Stimulated activated CD4-positive, alpha-beta T cell treated with anti-CD3 and anti-CD28 coated beads, Interleukin-15, amount 100 ng/mL, for 48 hours (primary cell): Measurements from ENCODE around the gene EFCAB14.
"Not testable (repeated sequence)": the region's sequence is repeated elsewhere in the genome, so short reads cannot be mapped to it uniquely, and the experiment has no call there.

Experiments used
- DNase-seq, 2 donors: peaks; one replicate each; pipeline ENCODE4 v3.0.0-alpha.2; 2020; ENCODE audit warnings: low read depth in 2 of 2

Gene EFCAB14

DNA sequence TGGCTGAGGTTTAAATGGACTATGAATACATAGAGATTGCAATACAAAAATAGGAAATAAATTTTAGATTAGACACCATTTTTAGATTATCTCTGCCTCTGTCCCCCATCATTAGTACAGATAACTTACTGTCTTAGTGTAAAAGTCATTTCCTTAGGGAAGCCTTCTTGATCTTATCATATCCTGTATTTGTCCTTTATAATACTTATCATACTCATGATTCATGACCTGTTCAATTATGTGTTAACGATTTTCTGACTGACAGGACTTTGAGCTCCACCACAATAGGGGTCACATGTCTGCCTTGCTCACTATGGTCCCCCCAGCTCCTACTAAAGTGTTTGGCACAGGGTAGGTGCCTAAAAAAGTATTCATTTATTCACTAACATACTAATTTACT lies 32.7 kb downstream of the EFCAB14 start:
- no peak for DNase-seq

DNA sequence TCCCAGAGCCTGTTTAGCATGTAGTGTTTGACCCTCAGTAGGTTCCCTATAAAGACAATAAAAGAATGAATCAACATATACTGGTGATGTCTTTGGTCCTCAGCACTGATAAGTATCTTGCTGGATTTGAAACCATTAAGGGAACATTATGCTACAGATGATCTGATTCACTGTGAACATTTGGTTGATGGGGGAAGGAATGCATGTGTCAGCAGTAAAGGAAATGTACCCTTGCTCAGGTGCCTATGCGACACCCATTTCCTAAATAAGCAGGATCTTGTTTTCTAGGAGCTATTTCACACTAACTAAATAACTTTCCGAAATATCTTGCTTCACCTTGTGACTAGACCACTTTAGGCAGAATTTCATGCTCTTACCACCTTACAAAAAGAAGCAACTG lies 34.2 kb downstream of the EFCAB14 start:
- DNase-seq, result no peak

DNA sequence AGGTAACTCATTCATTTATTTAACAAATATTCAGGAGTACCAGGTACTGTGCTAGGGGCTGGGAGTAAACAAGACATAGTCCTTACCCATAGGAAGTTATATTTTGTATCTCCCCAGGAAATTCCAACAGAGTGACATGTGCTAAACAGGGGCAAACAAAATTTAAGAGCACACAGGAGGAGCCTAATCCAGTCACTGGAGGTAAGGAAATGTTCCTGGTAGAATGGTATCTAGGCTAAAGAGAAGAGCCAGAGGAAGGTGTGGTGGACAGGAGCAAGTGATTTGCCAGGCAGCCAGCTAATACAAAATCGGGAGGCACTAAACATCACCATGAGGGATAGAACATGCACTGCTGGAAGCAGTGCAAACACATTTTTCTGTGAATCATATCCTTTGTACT lies 36.9 kb downstream of the EFCAB14 start:
- DNase-seq, result no peak

DNA sequence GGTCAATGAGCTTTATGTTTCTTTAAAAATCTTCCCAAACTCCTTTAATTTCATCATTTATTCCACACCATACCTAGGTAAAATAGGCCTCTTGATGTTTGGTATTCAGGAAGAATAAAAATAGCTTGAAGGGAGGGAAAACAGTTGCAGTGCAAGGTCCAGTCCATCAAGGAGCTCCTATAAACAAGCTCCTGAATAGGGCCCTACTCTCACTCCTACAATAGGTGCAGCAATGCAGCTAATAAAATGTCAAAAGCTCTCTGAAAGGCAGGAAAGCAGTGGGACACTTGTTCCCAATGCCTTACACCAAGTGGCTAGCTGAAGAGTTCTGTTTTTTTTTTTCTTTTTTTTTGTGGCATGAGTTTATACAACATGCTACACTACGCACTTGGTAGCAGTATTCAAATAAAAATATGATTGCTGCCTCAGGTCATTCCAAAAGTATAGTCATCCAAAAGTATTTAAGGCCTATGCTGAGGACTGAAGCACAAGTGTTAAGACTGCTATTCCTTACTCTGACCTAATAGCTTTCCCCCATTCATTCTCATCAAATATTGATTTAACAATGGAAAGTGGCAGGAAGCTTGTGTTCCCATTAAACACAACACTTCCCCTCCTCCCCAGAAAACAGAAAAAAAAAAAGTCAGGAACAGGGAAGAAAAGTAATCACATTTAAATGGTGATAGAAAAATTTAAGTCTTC lies 37.4 kb downstream of the EFCAB14 start:
- DNase-seq, result no peak

DNA sequence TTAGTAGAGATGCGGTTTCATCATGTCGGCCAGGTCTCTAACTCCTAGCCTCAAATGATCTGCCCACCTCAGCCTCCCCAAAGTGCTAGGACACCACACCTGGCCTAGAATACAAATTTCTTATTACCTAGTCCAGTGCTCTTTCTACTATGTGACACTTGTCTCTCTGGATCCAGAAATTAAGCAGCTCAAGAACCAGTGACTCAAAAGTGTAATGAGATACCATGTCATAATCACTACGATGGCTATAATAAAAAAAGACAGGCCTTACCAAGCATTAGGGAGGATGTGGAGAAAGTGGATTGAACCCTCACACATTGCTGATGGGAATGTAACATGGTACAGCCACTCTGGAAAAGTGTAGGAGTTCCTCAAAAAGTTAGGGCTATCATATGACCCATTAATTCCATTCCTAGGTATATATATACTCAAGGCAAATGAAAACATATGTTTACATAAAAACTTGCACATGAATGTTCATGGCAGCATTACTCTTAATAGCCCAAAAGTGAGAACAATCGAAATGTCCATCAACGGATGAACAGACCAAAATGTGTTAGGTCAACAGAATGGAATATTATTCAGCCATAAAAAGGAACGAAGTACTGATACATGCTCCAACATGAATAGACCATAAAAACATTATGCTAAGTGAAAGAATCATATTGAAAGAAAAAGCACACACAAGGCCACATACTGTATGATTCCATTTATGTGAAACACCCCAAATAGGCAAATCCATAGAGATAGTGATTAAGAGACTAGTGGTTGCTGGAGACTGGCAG lies 38.9 kb downstream of the EFCAB14 start:
- DNase-seq, result no peak

DNA sequence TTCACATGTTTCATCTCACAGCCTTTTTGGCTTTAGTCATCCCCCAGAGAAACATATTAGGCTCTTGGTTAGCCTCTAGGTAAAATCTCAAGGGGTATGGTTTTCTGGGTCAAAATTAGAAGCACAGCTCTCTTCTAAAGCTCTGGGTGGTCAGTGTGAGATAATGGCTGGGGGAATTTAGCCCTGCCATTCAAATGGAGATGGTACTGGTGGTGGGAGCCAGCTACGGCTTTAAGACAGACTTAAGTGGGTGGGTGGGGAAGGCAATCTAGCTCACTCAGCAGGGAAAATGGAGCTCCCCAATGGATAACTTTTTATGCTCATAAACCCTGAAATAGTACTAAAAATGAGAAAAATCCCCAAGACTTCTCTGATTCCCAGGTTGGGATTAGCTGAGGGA lies 41.6 kb downstream of the EFCAB14 start:
- DNase-seq, result no peak

DNA sequence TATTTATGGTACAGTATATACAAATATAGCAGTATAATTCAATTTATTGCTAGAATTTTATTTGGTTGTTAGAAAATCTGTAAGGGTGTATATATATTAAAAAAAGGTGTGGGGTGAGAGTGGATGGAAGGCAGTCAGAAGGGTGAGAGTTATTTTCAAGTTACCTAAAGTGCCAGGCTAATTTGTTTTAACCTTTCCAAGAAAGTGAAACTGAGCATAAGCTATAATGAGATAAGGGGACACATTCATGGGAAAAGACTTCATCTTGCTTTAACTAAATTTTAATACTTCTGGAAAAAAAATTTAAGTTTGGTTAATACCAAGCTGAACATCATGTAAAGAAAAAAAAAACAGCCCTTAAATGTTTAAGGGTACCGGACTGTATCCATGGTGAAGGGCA lies 42.4 kb downstream of the EFCAB14 start:
- DNase-seq, result no peak

DNA sequence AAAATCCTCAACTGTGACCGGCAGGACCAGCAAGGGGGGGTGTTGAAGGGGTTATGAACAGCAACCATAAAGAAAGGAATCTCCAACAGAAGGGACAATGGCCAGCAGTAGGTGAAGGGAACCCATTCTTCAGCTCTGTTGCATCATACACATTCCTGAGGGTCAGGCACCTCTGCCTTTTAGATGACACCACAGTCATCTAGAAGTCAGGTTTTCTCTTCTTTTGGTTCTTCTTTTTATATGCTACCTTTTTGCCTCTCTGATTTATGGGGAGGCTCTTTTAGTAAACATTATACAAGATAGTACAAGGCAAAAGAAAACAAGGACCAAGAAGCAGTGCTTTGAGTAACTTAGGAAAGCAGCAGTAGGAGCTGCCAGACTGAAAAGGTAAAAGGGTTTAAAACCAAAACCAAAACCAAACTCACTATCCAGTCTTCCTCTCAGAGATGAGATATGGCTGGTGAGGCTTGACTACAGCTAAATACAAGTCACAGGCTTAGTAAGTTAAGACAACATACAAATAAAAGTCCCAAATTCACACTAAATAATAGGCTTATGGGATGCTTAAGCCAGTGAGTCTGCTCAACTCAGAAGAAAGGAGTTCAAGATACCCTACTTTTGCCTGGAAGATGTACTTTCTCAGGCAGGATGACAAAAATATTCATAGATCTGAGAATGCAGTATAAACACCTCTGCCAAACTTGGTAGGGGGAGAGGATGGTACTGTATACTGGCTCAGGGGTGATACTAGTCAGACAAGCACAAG lies 43.2 kb downstream of the EFCAB14 start:
- no peak for DNase-seq

DNA sequence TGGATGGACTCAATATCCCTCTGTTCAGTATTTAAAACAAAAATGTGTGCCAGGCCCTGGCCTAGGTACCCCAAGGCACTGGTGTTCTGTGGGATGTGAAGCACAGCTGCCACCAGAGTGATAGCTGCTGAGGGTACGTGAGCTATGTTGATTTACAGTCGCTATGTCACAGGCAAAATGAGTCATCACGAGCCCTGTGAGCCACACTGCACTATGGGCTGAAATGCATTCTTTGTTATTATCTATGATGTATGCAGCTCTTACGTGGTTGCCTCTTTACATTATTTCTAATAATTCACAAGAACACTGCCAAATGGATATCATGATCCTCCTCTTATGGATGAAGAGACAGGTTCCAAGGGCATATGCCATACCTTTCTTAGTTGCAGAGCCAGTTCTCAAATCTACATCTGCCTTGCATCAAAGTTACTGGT lies 45.1 kb downstream of the EFCAB14 start:
- DNase-seq, result peak in 1 of 2 donors; percentile 11

DNA sequence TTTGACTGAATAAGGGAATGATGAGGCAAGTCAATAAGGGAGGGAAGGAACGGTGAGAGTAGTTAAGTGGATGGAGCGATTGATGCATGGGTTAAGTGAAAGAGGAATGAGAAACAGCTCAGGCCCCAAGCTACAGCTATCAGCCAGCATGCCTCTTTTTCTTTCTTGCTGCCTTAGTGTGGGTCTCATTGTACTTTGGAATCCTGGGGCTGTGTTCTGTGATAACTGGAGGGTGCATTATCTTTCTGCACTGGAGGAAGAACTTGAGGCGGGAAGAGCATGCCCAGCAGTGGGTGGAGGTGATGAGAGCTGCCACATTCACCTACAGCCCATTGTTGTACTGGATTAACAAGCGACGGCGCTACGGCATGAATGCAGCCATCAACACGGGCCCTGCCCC lies 46.2 kb downstream of the EFCAB14 start:
- DNase-seq, result no peak

DNA sequence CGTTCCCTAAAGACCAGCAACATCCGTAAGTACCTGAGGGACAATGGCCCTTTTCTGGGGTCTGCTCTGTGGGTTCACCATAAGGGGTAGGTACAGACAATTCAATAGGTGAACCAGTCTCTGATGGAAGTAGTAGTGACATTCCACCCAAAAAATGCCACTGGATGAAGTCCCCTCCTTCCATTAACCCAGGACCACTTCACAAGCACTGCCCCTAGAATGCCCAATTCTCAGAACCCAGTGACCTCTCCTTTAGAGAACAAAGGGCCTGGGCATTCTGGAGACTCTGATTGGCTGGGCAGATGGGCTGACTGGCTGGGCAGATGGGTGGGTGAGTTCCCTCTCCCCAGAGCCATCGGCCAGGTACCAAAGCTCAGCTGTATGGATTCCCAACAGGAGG lies 47.4 kb downstream of the EFCAB14 start, which contains the start of gene TEX38:
Gene TEX38 (plus strand): TSS at position 301 of the 400 bp plus-strand sequence. CDS start 81 bp downstream, at position 382.
- no peak for DNase-seq

DNA sequence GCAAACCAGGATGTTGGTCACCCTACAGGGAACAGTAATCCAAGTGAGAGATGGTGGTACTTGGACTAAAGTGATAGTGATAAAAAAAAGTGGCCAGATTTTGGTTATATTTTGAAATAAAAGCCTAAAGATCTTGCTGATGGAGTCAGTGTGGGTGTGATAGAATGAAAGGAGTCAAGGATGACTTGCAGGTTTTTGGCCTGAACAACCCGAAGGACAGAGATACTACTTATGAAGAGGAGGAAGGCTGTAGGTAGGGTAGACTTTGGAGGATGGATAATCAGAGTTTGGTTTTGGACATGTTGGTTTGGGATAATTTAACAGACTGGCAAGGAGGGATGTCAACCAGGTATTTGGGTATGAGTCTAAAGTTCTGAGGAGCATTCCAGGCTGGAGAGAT lies 48.8 kb downstream of the EFCAB14 start:
- DNase-seq, result no peak

DNA sequence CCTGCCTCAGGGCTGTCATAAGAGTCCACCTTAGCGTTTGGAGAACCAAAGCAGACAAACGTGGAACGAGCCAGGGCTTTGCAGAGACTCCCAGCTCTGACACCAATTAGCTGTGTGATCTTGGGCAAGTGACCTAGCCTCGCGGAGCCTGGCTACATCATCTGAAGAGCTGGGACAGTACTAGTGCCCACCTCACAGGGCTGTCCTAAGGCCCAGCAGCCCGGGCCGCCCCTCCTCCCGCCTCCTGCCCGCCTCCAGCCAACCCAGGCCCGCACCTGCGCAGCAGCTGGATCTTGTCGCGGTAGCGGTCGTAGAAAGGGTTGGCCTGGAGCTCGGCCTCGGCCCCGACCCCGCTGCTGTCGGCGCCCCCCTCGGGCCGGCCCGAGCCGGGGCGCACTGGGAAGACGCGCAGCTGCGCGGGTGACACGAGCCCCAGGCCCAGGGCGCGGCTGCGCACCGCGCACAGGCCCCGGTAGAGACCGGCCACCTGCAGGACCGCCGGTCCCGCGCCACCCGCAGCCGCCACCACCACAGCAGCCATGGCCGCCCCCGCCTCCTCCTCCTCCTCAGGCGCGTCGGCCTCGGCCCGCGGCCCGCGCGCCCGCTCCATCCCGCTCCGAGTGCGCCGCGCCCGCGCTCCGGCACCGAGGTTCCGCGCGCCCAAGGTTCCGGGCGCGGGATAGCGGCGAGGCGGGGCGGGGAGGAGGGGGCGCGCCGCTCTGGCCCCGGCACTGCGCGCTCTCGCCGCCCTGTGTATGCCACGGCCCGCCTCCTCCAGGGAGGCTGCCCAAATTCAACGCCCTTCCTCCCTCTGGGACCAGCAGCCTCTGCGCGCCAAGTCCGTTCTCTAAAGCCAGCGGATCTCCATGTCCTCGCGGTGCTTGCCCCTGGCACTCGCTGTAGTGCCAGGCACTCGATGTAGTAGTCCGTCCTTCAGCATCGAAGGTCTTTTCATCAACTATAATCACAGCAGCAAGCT lies 50.8 kb downstream of the EFCAB14 start, which contains the start of gene ATPAF1:
Gene ATPAF1 (minus strand): TSS at position 583 of the 979 bp plus-strand sequence. CDS start 42 bp downstream, at position 541.
- DNase-seq, result peak; percentile 46 to 52

DNA sequence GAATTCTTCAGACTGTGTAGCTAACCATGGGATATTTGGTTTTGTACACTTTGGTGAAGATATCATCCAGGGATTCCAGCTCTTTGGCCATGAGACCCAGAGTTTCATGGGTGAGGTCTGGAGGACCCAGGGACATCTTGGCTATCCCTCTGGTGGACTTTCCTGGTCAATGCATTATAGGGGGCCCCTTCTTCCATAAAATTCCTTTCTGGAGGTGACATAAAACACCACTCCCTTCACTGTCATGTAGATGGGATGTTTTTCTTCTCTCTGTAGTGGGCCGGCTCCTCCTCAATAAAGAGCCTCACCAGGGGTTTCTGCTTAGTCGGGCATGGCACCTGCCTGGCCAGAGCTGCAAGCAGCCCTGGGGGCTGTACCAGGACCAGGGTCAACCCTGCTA lies 52.9 kb downstream of the EFCAB14 start:
- no peak for DNase-seq

DNA sequence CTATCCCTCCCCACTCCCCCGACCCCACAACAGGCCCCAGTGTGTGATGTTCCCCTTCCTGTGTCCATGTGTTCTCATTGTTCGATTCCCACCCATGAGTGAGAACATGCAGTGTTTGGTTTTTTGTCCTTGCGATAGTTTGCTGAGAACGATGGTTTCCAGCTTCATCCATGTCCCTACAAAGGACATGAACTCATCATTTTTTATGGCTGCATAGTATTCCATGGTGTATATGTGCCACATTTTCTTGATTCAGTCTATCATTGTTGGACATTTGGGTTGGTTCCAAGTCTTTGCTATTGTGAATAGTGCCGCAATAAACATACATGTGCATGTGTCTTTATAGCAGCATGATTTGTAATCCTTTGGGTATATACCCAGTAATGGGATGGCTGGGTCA lies 56.0 kb downstream of the EFCAB14 start:
- DNase-seq, result not testable (repeated sequence)

DNA sequence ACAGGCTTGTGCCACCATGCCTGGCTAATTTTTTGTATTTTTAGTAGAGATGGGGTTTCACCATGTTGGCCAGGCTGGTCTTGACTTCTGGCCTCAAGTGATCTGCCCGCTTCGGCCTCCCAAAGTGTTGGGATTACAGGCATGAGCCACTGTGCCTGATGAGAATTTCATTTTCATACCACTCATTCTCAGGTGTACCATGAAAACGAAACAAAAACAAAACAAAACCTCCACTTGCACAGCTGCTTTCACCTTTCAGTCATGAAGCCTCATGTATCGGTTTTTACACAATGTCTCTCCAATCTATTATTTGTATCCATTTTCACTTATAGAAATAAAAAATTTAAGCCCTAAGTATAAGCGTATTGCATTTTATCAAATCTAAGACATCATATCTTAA lies 58.8 kb downstream of the EFCAB14 start:
- DNase-seq, result not testable (repeated sequence)

DNA sequence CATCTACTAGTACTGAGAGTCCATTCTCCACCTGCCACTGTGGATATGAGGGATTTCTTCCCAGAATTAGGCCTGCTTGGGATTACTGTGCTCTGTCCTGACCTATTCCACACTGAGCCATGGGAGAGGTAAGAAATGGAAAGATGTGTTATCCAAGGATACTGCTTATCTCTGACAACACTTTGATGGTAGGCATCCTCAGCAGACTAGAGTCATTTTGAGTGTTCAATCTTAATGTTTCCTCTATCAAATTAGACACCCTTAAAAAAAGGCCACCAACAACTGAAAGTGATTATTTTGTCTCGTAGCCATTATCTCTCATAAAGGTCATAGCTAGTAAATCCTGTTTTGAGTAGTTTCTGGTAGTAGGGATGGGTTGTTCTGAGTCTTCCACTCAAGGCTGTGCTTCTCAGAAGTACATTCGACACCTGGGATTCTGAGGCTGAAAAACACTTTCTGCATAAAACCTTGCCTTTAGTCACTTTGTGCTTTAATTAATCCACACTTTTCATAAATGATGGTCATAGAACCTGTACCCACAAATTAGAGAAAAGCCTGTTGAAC lies 59.5 kb downstream of the EFCAB14 start:
- DNase-seq, result no peak

DNA sequence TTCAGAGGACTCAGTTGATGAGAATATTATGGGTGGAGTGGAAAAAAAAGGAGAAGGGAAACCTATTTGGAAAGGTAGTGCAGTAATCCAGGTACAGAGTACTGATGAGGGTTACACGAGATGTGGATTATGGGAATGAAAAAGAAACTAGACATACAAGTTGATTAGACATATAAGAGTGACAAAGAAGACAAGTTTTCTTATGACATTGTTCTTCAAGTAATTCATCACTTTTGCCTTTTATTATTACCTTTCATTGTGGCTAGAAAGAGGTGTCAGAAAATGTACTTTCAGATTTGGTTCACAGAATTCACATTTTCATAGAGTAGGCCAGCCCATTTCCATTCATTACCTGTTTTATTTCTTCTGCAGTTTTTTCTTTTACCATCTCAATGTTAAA lies 61.1 kb downstream of the EFCAB14 start:
- DNase-seq, result no peak

DNA sequence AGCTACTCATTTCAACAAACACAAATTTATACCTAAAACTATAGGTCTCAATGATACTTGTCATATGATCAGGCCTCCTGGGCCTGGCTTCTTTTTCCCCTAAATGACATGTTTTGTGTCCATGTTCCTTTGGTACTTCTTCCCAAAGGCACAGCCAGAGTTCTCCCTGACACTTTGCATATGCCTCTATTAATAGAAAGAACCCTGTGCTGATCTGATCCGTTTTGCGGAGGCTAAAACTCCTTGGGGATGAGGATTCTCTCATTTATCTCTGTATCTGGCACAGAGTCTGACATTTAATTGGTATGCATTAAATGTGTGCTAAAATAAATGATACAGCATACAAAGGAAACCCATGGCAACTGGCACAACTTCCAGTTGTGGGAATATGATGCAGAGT lies 62.3 kb downstream of the EFCAB14 start:
- no peak for DNase-seq

DNA sequence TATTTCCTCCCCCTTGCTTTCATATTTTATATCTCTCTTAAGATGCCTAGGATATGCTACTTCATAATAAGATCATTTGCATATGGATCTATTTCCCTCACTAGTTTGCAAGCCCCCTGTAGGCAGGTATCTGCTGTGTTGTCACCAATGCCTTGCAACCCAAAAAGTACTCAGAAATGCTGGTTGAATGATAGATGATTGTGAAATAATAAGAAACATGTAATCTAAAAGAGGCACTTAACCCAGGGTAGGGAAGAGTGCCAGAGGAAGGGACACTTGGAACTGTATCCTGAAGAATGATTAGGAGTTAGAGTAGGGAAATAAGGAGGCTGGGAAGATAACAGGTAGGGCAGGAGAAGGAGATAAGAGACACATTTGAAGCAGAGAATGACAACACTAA lies 63.1 kb downstream of the EFCAB14 start:
- no peak for DNase-seq

DNA sequence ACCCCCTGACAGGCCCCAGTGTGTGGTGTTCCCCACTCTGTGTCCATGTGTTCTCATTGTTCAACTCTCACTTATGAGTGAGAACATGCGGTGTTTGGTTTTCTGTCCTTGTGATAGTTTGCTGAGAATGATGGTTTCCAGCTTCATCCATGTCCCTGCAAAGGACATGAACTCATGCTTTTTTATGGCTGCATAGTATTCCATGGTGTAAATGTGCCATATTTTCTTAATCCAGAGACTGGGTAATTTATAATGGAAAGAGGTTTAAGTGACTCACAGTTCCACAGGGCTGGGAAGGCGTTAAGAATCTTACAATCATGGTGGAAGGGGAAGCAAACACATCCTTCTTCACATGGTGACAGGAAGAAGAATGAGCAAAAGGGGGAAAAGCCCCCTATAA lies 64.2 kb downstream of the EFCAB14 start:
- not testable (repeated sequence) for DNase-seq
